ENCODE results near the gene OTOG. TPM values are rescaled to one million over a fixed set of nuclear protein-coding genes. Genes with fewer than 3 reads are reported as not detected.

The OTOG gene
- total RNA-seq, 4 donors from 2014 or later = not detected

GRCh38 chr11:17696741-17697140, 149.7 kb downstream of the OTOG start:
- TF ChIP-seq CTCF (IDR thresholded peaks at IDR 0.05; ENCODE audit: low read depth) = no peak

Other genes starting within 250 kb of the OTOG start
- gene NCR3LG1, start 195.5 kb upstream of the OTOG start, total RNA-seq = 1 to 10 TPM; 1.3 to 3.1 (median 2.8) TPM
- gene KCNJ11, start 158.6 kb upstream of the OTOG start, total RNA-seq = 1 to 10 TPM in 2 of 4 donors, under 1 TPM in 2; 0.66 to 4.0 (median 1.1) TPM
- gene ABCC8, start 70.4 kb upstream of the OTOG start, total RNA-seq = under 1 TPM in 2 of 4 donors, not detected in 2; 0.16 to 0.51 TPM
- under 1 TPM in 1 of 4 donors, not detected in 3; 0.75 TPM for gene USH1C, start 2.8 kb upstream of the OTOG start, total RNA-seq
- gene MYOD1, start 172.3 kb downstream of the OTOG start, total RNA-seq = not detected
- not detected for gene KCNC1, start 187.5 kb downstream of the OTOG start, total RNA-seq

All from subcutaneous adipose tissue (tissue), 4 donors.